OCI-LY7 (cell line): ENCODE results near the gene SYNJ1. TPM values are rescaled to one million over a fixed set of nuclear protein-coding genes. Genes with fewer than 3 reads are reported as not detected.
A peak's percentile ranks its signal among the peaks of the same experiment; 100 is the strongest.

Experiments
- BruUV-seq: library from RNA; stranded (reverse); fragments of 400-500 nt; replicated peaks from 2 replicates; lab custom pipeline; 2021; lab: Mats Ljungman, UMichigan
- CTCF ChIA-PET: fragments of 300-600 bp; sonication (Branson Sonifier 250); formaldehyde crosslinking; loops from one replicate; lab custom pipeline; 2022; ENCODE audit warnings: antibody characterized with exemption; ENCODE audit not compliant: unreplicated experiment; lab: Charles Lee
- POLR2A ChIA-PET: fragments of 300-600 bp; sonication (Branson Sonifier 250); formaldehyde crosslinking; loops from one replicate; lab custom pipeline; 2022; ENCODE audit warnings: antibody characterized with exemption; lab: Charles Lee
- DNase-seq: peaks from one replicate; pipeline ENCODE4 v3.0.0-alpha.2; 2015; ENCODE audit warnings: low spot score
- H2AFZ ChIP-seq: fragments of 200-600 bp; sonication (generic), shearing (Covaris generic); 2 replicates; pipeline ENCODE4 v1.6.1; 2014; ENCODE audit warnings: mild to moderate bottlenecking, antibody characterized with exemption, low read length, moderate library complexity
- H3K27ac ChIP-seq: fragments of 200-600 bp; sonication (generic); 2 replicates; pipeline ENCODE4 v1.5.1; 2014; ENCODE audit warnings: mixed run types, low read depth, mild to moderate bottlenecking, moderate library complexity, low read length, inconsistent platforms; ENCODE audit not compliant: poor library complexity, severe bottlenecking
- H3K36me3 ChIP-seq: fragments of 200-600 bp; sonication (generic); 2 replicates; pipeline ENCODE4 v1.6.1; 2014; ENCODE audit warnings: mild to moderate bottlenecking, antibody characterized with exemption, low read length, moderate library complexity, mixed read lengths; ENCODE audit not compliant: insufficient read depth
- H3K4me1 ChIP-seq: fragments of 200-600 bp; sonication (generic); 2 replicates; pipeline ENCODE4 v1.5.1; 2014; ENCODE audit warnings: mild to moderate bottlenecking, low read length; ENCODE audit not compliant: insufficient read depth, poor library complexity, severe bottlenecking
- H3K4me2 ChIP-seq: fragments of 200-600 bp; sonication (generic); 2 replicates; pipeline ENCODE4 v1.6.1; 2014; ENCODE audit warnings: mild to moderate bottlenecking, low read length
- H3K4me3 ChIP-seq: fragments of 200-600 bp; sonication (generic); 2 replicates; pipeline ENCODE4 v1.5.1; 2014; ENCODE audit warnings: mild to moderate bottlenecking, low read depth, low read length; ENCODE audit not compliant: poor library complexity, severe bottlenecking
- H3K79me2 ChIP-seq: fragments of 200-600 bp; sonication (generic); 2 replicates; pipeline ENCODE4 v1.6.1; 2016; ENCODE audit warnings: low read depth, mild to moderate bottlenecking, low read length, moderate library complexity, mixed read lengths; ENCODE audit not compliant: insufficient read depth
- H3K9me2 ChIP-seq: fragments of 200-600 bp; sonication (generic); 2 replicates; pipeline ENCODE4 v1.6.1; 2016; ENCODE audit warnings: mild to moderate bottlenecking, low read length, mixed read lengths; ENCODE audit not compliant: insufficient read depth
- H3K9me3 ChIP-seq: fragments of 200-600 bp; sonication (generic); 2 replicates; pipeline ENCODE4 v1.6.1; 2014; ENCODE audit warnings: mild to moderate bottlenecking, mixed run types, low read length, mixed read lengths
- H4K20me1 ChIP-seq: fragments of 200-600 bp; sonication (generic); 2 replicates; pipeline ENCODE4 v1.6.1; 2014; ENCODE audit warnings: mild to moderate bottlenecking, antibody characterized with exemption, low read length, moderate library complexity, mixed read lengths; ENCODE audit not compliant: insufficient read depth
- CTCF ChIP-seq: fragments of 200-600 bp; sonication (generic); conservative IDR thresholded peaks from 2 replicates; pipeline ENCODE4 v1.5.1; 2014; ENCODE audit warnings: mild to moderate bottlenecking, antibody characterized with exemption, low read length, moderate library complexity, mixed read lengths
- EZH2phosphoT487 ChIP-seq: fragments of 200-600 bp; sonication (generic); IDR thresholded peaks from 2 replicates; pipeline ENCODE4 v1.6.1; 2018; ENCODE audit warnings: low read depth, borderline replicate concordance, mild to moderate bottlenecking, mixed run types, antibody characterized with exemption, low read length, moderate library complexity, mixed read lengths
- intact Hi-C: fragments of 100-400 bp; cut with micrococcal nuclease; formaldehyde crosslinking; loops from one replicate; pipeline ENCODE4 v1.10.0; 2022; ENCODE audit not compliant: unreplicated experiment
- total RNA-seq, 2 experiments: library from RNA; depleted of rRNA in 1 of 2; stranded (reverse); fragments of >200 nt in 1 of 2; shearing (Covaris generic) in 1 of 2; gene quantifications; 2 replicates each; pipeline ENCODE4 v1.2.3, GENCODE V29; 2014 to 2022

SYNJ1 gene
- total RNA-seq, 2 experiments from 2014 or later, result 3.8 to 8.0 TPM

- H3K36me3 ChIP-seq, result peaks cover 19% of the 10 kb centered on the region
- peak overlapping the region; percentile 88 for H3K4me3 ChIP-seq
- H3K79me2 ChIP-seq, result peaks cover 19% of the 10 kb centered on the region
- TF ChIP-seq EZH2phosphoT487 (no peak), CTCF (no peak)
- peak overlapping the region; percentile 80 for H3K27ac ChIP-seq
- peak overlapping the region; percentile 99 for H2AFZ ChIP-seq
- peak overlapping the region; percentile 96 for H3K4me2 ChIP-seq
- no peaks in the 10 kb centered on the region for H3K9me2 ChIP-seq
- TSS peak; percentile 87 for BruUV-seq
- H3K4me1 ChIP-seq, result peaks cover 10% of the 10 kb centered on the region
- intact Hi-C loops, result loop anchor here (1.0 to 5.0 kb wide), 4 partner anchors 159 to 929 kb away; partner anchors contain the start of genes GART, MIS18A, SCAF4 and SON
- H4K20me1 ChIP-seq, result no peaks in the 10 kb centered on the region
- no peaks in the 10 kb centered on the region for H3K9me3 ChIP-seq
- DNase-seq, result no peak
- ChIA-PET CTCF (no interaction called here), POLR2A (interaction anchor here (0.5 to 1.1 kb wide), 4 partner anchors 13 to 1713 kb away, joined by 3 to 4 read pairs (median 3); no protein-coding TSS in a partner anchor)
Measured at GRCh38 chr21:32612999-32613337, 114.8 kb downstream of the SYNJ1 start.

GRCh38 chr21:32612075-32612998, 115.5 kb downstream of the SYNJ1 start, which contains the start of gene CFAP298:
Gene CFAP298 (minus strand): TSS chr21:32612377. CDS start chr21:32612243, 134 bp downstream.
- peak within 1 kb of the TSS; percentile 99 for H2AFZ ChIP-seq
- peaks cover 25% of the 10 kb centered on the region for H3K36me3 ChIP-seq
- intact Hi-C loops, result loop anchor here (1.0 to 5.0 kb wide), 4 partner anchors 160 to 930 kb away; partner anchors contain the start of genes GART, MIS18A, SCAF4 and SON
- TF ChIP-seq EZH2phosphoT487 (no peak), CTCF (no peak)
- H3K4me1 ChIP-seq, result peaks cover 10% of the 10 kb centered on the region
- H3K27ac ChIP-seq, result peak within 1 kb of the TSS; percentile 80
- ChIA-PET POLR2A (interaction anchor here (0.5 to 1.3 kb wide), 8 partner anchors 9 to 1713 kb away, joined by 3 to 4 read pairs (median 3); no protein-coding TSS in a partner anchor), CTCF (no interaction called here)
- peak within 1 kb of the TSS; percentile 96 for H3K4me2 ChIP-seq
- no TSS peak for BruUV-seq
- H3K9me2 ChIP-seq, result no peaks in the 10 kb centered on the region
- peak within 1 kb of the TSS; percentile 88 for H3K4me3 ChIP-seq
- H3K9me3 ChIP-seq, result no peaks in the 10 kb centered on the region
- H3K79me2 ChIP-seq, result peaks cover 19% of the 10 kb centered on the region
- H4K20me1 ChIP-seq, result no peaks in the 10 kb centered on the region
- DNase-seq, result peak; percentile 89
